ENCODE data around the gene PTPRR. TPM values are rescaled to one million over a fixed set of nuclear protein-coding genes. Genes with fewer than 3 reads are reported as not detected.
"Not testable (repeated sequence)": the region's sequence is repeated elsewhere in the genome, so short reads cannot be mapped to it uniquely, and the experiment has no call there.

PTPRR gene
- total RNA-seq, 1 experiment from 2014 or later: 3.4 TPM

- Histone ChIP-seq H3K4me1 (replicated peaks) (no peaks in the 10 kb centered on the region), H3K27ac (no peak overlapping the region), H3K4me3 (no peak overlapping the region), H3K9me3 (replicated peaks) (no peaks in the 10 kb centered on the region), H3K27me3 (replicated peaks) (no peaks in the 10 kb centered on the region; the same call in 1 of the 2 replicates), H3K36me3 (no peaks in the 10 kb centered on the region)
- no peak for DNase-seq (ENCODE audit: low read depth in 1 of 2, low spot score in 2 of 2)
Observed at GRCh38 chr12:70756791-70757190, 163.7 kb downstream of the PTPRR start.

- Histone ChIP-seq H3K9me3 (replicated peaks) (no peaks in the 10 kb centered on the region), H3K36me3 (no peaks in the 10 kb centered on the region), H3K27ac (no peak overlapping the region), H3K4me3 (no peak overlapping the region), H3K27me3 (replicated peaks) (no peaks in the 10 kb centered on the region; the same call in 1 of the 2 replicates), H3K4me1 (replicated peaks) (no peaks in the 10 kb centered on the region)
- DNase-seq (ENCODE audit: low read depth in 1 of 2, low spot score in 2 of 2): no peak
Observed at GRCh38 chr12:70756118-70756517, 164.4 kb downstream of the PTPRR start.

GRCh38 chr12:70754330-70754741, 166.2 kb downstream of the PTPRR start:
- Histone ChIP-seq H3K27me3 (replicated peaks) (no peaks in the 10 kb centered on the region; the same call in 1 of the 2 replicates), H3K36me3 (no peaks in the 10 kb centered on the region), H3K9me3 (replicated peaks) (no peaks in the 10 kb centered on the region), H3K4me1 (replicated peaks) (no peaks in the 10 kb centered on the region), H3K4me3 (no peak overlapping the region), H3K27ac (no peak overlapping the region)
- DNase-seq (ENCODE audit: low read depth in 1 of 2, low spot score in 2 of 2): no peak

- Histone ChIP-seq H3K4me1 (replicated peaks) (no peaks in the 10 kb centered on the region), H3K27ac (no peak overlapping the region), H3K36me3 (no peaks in the 10 kb centered on the region), H3K27me3 (replicated peaks) (no peaks in the 10 kb centered on the region; the same call in none of the 2 replicates), H3K9me3 (replicated peaks) (no peaks in the 10 kb centered on the region), H3K4me3 (no peak overlapping the region)
- DNase-seq (ENCODE audit: low read depth in 1 of 2, low spot score in 2 of 2): no peak
Observed at GRCh38 chr12:70752327-70752726, 168.2 kb downstream of the PTPRR start.

DNA sequence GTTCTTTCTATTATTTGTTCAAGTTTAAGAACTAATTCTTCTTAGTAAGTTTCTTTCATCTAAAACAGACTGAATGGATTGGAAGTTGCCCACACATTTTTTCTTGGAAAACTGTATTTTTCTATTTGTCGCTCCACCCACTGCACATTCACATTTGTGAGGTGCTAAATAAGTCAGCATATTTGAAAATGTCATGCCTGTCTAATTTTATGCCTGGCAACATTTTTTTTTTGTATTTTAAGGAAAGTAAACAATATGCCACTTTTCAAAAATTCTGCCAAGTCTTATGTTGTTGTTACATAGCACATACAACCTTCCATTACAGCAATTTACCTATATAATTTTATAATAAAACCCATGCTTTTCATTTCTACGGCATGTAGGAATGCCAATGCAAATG, 170.6 kb downstream of the PTPRR start:
- no peak overlapping the region for H3K4me3 ChIP-seq
- no peaks in the 10 kb centered on the region for H3K4me1 ChIP-seq (replicated peaks)
- no peak overlapping the region for H3K27ac ChIP-seq
- DNase-seq (ENCODE audit: low read depth in 1 of 2, low spot score in 2 of 2): no peak
- no peaks in the 10 kb centered on the region for H3K9me3 ChIP-seq (replicated peaks)
- H3K36me3 ChIP-seq: no peaks in the 10 kb centered on the region
- H3K27me3 ChIP-seq (replicated peaks): no peaks in the 10 kb centered on the region; the same call in none of the 2 replicates

GRCh38 chr12:70748809-70749208, 171.7 kb downstream of the PTPRR start:
- Histone ChIP-seq H3K27ac (no peak overlapping the region), H3K27me3 (replicated peaks) (no peaks in the 10 kb centered on the region; the same call in none of the 2 replicates), H3K4me3 (no peak overlapping the region), H3K9me3 (replicated peaks) (no peaks in the 10 kb centered on the region), H3K36me3 (no peaks in the 10 kb centered on the region), H3K4me1 (replicated peaks) (no peaks in the 10 kb centered on the region)
- no peak for DNase-seq (ENCODE audit: low read depth in 1 of 2, low spot score in 2 of 2)

- no peak for DNase-seq (ENCODE audit: low read depth in 1 of 2, low spot score in 2 of 2)
Observed at GRCh38 chr12:70747445-70748260, 172.9 kb downstream of the PTPRR start.

DNA sequence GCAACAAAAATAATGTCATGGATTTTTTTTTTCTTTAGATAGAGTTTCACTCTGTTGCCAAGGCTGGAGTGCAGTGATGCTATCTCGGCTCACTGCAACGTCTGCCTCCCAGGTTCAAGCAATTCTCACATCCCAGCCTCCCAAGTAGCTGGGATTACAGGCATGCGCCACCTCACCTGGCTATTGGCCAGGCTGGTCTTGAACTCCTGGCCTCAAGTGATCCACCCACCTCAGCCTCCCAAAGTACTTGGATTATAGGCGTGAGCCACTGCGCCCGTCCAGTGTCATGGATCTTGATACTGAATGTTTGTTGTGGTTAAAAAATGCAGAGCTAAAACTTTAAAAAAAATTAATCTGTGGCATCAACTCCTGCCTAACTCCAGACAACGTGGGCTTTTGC, 175.5 kb downstream of the PTPRR start:
- H3K4me1 ChIP-seq (replicated peaks): no peaks in the 10 kb centered on the region
- no peak overlapping the region for H3K4me3 ChIP-seq
- no peaks in the 10 kb centered on the region for H3K9me3 ChIP-seq (replicated peaks)
- DNase-seq (ENCODE audit: low read depth in 1 of 2, low spot score in 2 of 2): no peak
- H3K27ac ChIP-seq: no peak overlapping the region
- H3K36me3 ChIP-seq: no peaks in the 10 kb centered on the region
- no peaks in the 10 kb centered on the region; the same call in 1 of the 2 replicates for H3K27me3 ChIP-seq (replicated peaks)

More at GRCh38 chr12:70747445-70748260, 172.9 kb downstream of the PTPRR start:
- H3K9me3 ChIP-seq (replicated peaks): no peaks in the 10 kb centered on the region
- no peaks in the 10 kb centered on the region for H3K4me1 ChIP-seq (replicated peaks)
- H3K27me3 ChIP-seq (replicated peaks): no peaks in the 10 kb centered on the region; the same call in none of the 2 replicates
- no peak overlapping the region for H3K27ac ChIP-seq
- H3K4me3 ChIP-seq: no peak overlapping the region
- no peaks in the 10 kb centered on the region for H3K36me3 ChIP-seq

- no peak for DNase-seq (ENCODE audit: low read depth in 1 of 2, low spot score in 2 of 2)
- Histone ChIP-seq H3K4me3 (no peak overlapping the region), H3K27ac (no peak overlapping the region), H3K36me3 (no peaks in the 10 kb centered on the region), H3K9me3 (replicated peaks) (no peaks in the 10 kb centered on the region), H3K4me1 (replicated peaks) (no peaks in the 10 kb centered on the region), H3K27me3 (replicated peaks) (no peaks in the 10 kb centered on the region; the same call in 1 of the 2 replicates)
Observed at GRCh38 chr12:70744178-70744577, 176.4 kb downstream of the PTPRR start.

- H3K27ac ChIP-seq: no peak overlapping the region
- DNase-seq (ENCODE audit: low read depth in 1 of 2, low spot score in 2 of 2): no peak
- H3K4me1 ChIP-seq (replicated peaks): no peaks in the 10 kb centered on the region
- H3K27me3 ChIP-seq (replicated peaks): no peaks in the 10 kb centered on the region
- H3K36me3 ChIP-seq: no peaks in the 10 kb centered on the region
- no peaks in the 10 kb centered on the region for H3K9me3 ChIP-seq (replicated peaks)
- H3K4me3 ChIP-seq: no peak overlapping the region
Observed at GRCh38 chr12:70741256-70741655, 179.3 kb downstream of the PTPRR start.

DNA sequence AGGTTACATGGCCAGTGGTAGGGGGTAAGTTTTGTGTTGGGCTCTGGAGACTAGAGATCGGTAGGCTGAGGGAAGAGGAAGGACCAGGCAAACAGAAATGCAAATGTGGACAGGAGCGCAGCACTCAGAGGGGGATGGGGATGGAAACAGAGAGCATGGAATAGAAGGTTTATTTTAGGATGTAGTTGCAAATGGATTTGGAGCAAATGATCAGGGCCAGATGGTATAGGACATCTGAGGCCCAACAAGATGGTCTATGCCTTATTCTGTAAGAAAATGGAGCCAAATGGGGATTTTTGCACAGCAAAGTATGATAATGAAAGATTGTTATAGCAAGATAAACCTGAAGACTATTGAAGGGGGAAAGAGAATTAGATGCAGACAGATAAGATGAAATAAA, 180.8 kb downstream of the PTPRR start:
- Histone ChIP-seq H3K9me3 (replicated peaks) (no peaks in the 10 kb centered on the region), H3K27me3 (replicated peaks) (no peaks in the 10 kb centered on the region), H3K4me3 (no peak overlapping the region), H3K4me1 (replicated peaks) (no peaks in the 10 kb centered on the region), H3K36me3 (no peaks in the 10 kb centered on the region), H3K27ac (no peak overlapping the region)
- no peak for DNase-seq (ENCODE audit: low read depth in 1 of 2, low spot score in 2 of 2)

DNA sequence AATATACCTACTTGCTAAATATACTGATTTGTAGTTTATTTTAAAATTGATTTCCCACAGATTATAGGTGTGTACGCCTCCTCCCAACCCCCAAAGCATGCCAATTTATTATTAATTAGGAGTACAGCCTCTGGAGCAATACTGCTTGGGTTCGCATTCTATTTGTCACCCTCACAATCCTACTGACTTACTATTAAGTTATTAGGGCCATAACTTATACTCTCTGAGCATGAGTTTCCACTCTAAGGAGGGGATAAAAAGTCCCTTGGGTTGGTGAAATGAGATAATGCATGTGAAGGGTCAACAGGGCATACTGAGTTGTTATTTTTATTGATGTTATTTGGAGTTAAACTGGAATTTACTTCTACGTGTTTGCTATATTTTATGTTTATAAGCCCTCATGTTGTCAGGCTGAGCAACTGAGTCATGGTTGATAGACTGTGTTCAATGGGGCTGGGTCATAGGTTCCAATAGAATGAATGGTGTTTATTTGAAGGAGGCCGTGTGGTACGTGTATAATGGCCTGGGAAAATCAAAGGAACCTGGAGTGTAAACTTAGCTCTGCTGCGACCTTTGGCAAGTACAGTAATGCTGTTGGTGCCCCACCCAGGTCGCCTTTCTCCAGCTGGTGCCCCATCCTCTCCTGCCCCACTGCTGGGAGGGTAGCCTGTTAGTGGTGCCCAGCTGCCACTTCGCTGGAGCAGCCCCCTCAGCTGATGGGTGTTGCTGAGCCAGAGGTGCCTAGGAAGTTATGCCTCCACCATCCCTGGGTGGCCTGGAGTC, 184.0 kb downstream of the PTPRR start:
- H3K27me3 ChIP-seq (replicated peaks): no peaks in the 10 kb centered on the region

DNA sequence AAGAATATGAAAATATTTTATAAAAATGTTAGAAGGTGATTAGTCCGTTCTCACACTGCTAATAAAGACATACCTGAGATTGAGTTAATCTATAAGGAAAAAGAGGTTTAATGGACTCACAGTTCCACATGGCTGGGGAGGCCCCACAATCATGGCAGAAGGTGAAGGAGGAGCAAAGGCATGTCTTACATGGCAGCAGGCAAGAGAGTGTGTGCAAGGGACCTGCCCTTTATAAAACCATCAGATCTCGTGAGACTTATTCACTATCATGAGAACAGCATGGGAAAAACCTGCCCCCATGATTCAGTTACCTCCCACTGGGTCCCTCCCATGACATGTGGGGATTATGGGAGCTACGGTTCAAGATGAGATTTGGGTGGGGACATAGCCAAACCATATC, 185.3 kb downstream of the PTPRR start:
- H3K36me3 ChIP-seq; H3K9me3 ChIP-seq (replicated peaks); H3K4me3 ChIP-seq; H3K27me3 ChIP-seq (replicated peaks); H3K4me1 ChIP-seq (replicated peaks); DNase-seq (ENCODE audit: low read depth in 1 of 2, low spot score in 2 of 2); H3K27ac ChIP-seq: not testable (repeated sequence)

More for the DNA sequence above, 184.0 kb downstream of the PTPRR start:
- H3K9me3 ChIP-seq (replicated peaks): no peaks in the 10 kb centered on the region
- H3K4me3 ChIP-seq: no peak overlapping the region
- H3K4me1 ChIP-seq (replicated peaks): no peaks in the 10 kb centered on the region
- DNase-seq (ENCODE audit: low read depth in 1 of 2, low spot score in 2 of 2): no peak
- H3K27ac ChIP-seq: no peak overlapping the region
- H3K36me3 ChIP-seq: no peaks in the 10 kb centered on the region

DNA sequence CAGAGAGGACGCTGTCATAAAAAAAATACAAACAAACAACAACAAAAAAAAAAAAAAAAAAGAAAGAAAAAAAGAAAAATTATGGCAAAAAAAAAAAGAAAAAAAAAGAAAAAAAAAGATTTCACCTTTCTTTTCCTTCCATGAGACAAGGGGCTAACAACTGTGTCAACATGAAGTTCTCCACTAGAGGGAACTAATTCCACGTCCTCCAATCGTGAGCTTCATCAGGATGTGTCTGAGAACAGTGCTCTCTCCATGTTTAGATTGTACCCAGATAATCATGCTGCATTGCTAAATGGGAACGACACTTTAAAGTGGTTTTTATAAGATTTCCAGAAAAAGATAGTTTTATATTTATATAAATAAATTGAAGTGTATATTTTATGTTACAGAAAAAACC, 187.2 kb downstream of the PTPRR start:
- no peak overlapping the region for H3K27ac ChIP-seq
- no peaks in the 10 kb centered on the region for H3K4me1 ChIP-seq (replicated peaks)
- no peaks in the 10 kb centered on the region for H3K9me3 ChIP-seq (replicated peaks)
- peak in 1 of 2 experiments; percentile 48 for DNase-seq (ENCODE audit: low read depth in 1 of 2, low spot score in 2 of 2)
- no peaks in the 10 kb centered on the region for H3K36me3 ChIP-seq
- H3K27me3 ChIP-seq (replicated peaks): no peaks in the 10 kb centered on the region
- no peak overlapping the region for H3K4me3 ChIP-seq
